ENCODE measurements around the gene LOXL4.

Gene LOXL4

DNA sequence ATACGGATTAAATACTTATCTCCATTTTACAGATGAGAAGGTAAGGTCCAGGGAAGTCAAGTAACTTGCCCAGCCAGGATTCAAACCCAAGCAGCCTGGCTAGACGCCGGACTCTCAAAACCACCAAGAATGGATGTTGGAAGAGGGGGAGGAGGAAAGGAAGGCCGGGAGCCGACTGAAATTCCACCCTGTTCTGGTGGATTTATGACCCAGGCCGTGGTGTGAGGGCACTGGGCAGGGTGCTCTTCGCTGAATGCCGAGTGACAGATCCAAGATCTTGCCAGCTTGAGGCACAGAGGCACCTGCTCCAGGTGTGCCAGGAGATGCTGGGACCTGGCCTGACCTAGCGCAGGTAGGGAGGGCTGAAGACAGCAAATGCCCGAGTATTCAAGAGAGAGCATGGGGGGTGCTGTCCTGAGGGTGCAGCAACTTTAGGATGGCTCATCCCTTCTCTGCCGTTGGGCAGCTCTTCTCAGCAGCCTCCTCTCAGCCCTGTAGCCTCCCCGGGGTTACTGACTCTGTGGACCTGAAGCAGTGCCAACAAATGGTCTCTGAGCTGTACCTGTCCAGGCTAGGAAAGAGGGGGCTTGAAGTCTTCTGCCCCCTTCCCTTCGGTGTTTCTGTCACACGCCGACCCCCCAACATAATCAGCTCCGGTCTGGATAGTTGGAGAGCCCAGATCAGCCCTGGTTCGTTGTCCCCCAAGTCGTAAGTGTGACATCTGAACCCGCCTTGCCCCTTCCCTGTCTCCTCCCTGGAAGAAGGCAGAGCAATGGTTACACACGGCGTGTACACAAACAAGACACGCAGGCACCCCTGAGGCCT lies 713 bp downstream of the LOXL4 start:
- DNase-seq (ENCODE audit: low read depth, low spot score): no peak
- H3K4me3 ChIP-seq (ENCODE audit: low read length): no peak overlapping the region

DNA sequence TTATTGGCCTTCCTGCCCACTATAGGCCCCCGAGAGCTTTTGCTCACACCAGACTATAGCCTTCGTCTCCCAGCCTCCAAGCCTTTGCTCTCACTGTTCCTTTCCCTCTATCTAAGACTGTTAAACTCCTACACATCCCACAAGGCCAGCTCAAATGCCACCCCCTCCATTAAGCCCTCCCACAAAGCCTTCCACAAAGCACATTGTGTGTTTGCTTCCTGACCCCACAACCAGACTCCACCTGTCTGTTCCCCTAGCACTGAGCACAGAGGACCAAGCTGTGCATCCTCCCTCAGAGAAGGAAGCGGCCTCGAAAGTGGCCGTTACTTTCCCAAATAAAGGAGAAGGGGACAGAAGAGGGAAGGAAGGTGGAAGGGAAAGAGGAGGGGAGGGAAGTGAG lies 1.3 kb downstream of the LOXL4 start:
- no peak for DNase-seq (ENCODE audit: low read depth, low spot score)
- no peak overlapping the region for H3K4me3 ChIP-seq (ENCODE audit: low read length)

DNA sequence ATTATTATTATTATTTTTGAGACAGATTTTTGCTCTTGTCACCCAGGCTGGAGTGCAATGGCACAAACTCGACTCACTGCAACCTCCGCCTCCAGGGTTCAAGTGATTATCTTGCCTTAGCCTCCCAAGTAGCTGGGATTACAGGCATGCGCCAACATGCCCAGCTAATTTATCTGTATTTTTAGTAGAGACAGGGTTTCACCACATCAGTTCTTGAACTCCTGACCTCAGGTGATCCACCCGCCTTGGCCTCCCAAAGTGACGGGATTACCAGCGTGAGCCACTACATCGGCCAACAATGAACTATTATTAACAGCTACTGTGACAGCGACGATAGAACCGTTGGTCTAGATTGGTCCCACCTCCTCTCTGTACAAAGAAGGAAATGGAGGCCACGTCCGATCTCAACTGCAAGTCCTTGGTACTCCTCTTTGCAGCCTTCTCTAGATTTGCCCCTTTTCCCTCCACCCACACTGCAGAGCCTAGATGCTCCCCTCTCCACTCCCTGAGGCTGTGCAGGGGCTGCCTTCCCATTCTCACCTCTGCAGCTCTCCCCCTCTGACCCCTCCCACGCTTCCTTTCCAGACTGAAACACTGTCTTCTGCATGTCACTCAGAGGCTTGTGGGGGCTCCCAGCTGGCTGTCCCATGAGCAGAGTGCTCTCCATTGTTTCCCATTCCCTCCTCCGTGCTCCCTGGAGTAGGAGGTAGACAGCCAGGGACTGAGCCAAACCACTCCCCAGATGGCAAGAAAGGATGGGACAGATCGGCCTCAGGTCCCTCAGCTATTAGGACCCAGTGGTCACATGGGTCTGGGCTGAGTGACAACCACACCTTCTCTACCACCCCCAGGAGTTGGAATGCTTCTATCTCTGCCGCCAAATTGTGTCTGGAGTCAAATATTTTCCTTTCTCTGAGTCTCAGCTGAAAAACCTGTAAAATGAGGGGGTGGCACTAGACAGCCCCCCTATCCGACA lies 2.3 kb downstream of the LOXL4 start:
- no peak for DNase-seq (ENCODE audit: low read depth, low spot score)
- H3K4me3 ChIP-seq (ENCODE audit: low read length): no peak overlapping the region

DNA sequence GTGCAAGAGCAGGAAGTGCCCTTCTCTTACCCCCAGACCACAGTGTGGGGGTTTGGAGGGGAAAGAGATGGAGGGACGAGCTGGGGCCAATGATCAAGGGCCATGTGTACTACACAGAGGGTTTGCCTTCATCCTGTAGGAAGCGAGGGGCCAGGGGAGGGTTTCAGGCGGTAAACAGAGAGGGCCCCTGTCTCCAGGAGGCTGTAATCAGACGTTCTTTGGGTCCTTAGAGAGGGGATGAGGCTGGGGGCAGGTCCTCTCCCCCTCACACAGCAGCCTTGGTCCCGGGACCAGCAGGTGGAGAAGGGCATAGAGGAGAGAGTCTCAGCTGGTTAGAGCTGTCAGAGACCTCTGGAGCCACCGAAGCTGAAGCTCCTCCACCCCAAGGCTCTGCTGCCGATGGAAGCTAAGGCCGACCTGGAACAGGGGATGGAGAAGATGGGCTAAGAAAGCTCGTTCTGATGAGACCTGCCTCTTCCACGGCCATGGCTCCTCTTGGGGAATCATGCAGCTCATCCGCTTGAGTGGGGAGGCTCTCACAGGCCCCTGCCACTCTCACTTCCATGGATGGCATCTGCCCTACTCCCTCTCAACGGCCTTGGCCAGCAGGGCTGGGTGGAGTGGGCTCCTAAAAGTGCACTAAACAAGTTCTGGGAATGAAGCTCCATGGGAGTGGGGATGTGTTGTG lies 3.5 kb downstream of the LOXL4 start:
- H3K4me3 ChIP-seq (ENCODE audit: low read length): no peak overlapping the region
- no peak for DNase-seq (ENCODE audit: low read depth, low spot score)

- DNase-seq (ENCODE audit: low read depth, low spot score): no peak
- H3K4me3 ChIP-seq (ENCODE audit: low read length): no peak overlapping the region
Observed at GRCh38 chr10:98263088-98263487, 4.9 kb downstream of the LOXL4 start.

DNA sequence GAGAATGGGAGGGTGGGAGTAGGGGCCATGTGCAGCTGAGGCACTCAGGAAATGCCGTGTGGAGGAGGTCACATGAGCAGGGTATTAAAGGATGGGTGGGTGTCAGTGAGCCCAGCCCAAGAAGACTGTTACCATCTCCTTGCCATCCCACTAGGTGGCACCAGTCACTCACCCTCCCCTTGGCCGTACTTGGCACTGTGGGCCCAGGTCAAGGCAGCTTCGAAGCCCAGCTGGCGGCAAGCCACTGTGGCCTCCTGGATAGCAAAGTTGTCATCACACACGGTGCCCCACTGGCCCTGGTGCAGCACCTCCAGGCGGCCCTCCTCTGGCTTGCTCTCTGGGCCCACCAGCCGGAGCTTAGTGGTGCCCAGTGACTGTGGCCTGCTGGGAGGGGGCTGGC lies 5.4 kb downstream of the LOXL4 start:
- H3K4me3 ChIP-seq (ENCODE audit: low read length): no peak overlapping the region
- DNase-seq (ENCODE audit: low read depth, low spot score): no peak

DNA sequence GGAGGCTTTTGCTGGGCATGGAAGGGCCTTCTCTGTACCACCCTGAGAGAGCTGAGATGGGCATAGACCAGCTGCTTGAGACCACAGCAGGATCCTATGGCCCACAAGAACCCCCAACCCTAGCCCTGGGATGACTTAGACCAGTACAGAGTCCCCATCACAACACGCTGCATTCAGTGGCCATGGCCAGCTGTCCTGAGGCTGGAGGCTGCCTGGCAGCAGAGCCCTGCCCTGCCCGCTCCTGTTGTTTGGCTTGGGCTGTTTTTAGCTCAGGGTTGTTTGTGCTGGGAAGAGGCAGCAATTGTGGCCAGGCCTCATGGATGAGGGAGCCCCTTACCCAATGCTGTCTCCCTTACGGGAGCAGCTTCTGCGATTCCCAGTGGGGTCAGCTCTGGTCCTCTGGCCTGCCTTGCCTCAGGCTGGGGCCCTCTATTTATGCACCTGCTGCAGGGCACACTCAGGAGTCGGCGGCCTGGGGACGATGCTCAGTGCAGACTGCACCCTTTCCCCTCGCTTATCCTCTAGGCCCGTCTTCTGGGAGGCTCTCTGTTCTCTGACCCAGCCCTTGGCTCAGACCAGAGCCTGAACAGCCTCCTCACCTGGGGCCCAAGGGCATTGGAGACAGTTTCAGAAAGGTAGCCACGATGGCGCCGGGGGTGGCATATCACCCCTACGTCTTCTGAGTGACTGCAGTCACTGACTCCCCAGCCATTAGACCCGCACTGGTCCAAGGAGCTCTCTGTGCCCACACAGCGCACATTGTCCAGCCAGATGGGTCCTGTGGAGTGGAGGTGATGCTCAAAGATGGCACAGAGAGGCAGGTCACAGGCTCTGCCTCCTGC lies 6.3 kb downstream of the LOXL4 start:
- DNase-seq (ENCODE audit: low read depth, low spot score): no peak
- no peak overlapping the region for H3K4me3 ChIP-seq (ENCODE audit: low read length)

DNA sequence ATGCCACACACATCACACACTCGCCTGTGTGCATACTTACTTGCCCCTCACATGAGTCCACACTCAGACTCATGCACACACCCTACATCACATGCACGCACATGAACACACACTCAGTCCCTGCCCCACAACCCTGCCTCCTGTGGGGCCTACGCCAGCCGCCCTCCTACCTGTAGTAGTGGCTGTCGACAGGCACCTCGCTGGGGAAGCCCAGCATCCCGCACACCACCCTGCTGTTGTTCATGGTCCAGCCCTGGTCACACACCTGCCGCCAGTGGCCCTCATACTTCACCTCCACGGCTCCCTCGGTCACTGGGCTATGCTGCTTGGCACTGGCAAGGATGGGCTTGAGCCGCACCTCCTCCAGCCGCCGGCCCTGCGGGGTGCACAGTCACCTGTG lies 7.2 kb downstream of the LOXL4 start:
- DNase-seq (ENCODE audit: low read depth, low spot score): no peak
- no peak overlapping the region for H3K4me3 ChIP-seq (ENCODE audit: low read length)

- no peak for DNase-seq (ENCODE audit: low read depth, low spot score)
- H3K4me3 ChIP-seq (ENCODE audit: low read length): no peak overlapping the region
Observed at GRCh38 chr10:98260350-98260749, 7.6 kb downstream of the LOXL4 start.

DNA sequence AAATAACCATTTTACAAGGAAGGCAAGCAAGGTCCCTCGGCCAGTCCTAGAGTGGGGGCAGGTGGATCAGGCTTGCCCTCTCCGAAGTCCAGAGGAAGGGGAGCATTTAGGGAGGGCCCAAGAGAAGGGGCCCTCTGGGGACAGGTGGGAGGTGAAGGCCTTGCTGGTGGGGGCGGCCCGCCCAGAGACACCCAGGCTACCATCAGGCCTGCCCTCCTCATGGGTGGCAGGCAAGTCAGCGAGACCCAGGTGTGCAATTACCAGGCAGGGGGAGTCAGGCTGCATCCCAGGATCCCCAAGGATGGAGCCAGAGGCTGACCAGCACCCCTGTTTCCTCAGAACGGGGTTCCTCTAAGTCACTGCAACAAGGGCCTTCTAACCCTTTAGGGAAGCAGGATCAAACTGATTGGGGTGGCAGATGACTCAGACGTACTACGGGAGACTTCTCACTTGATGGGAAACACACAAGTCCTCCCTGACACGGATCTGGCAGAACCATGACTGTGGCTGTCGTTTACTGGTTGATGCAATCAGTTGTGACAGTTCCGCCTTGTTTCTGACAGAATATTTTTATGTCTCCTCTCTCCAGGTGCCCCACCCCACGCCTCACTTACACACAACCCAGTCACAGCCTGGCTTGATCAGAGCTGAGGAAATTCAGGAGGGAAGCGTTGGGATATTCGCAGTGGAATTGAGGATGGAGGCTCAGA lies 8.2 kb downstream of the LOXL4 start:
- DNase-seq (ENCODE audit: low read depth, low spot score): no peak

DNA sequence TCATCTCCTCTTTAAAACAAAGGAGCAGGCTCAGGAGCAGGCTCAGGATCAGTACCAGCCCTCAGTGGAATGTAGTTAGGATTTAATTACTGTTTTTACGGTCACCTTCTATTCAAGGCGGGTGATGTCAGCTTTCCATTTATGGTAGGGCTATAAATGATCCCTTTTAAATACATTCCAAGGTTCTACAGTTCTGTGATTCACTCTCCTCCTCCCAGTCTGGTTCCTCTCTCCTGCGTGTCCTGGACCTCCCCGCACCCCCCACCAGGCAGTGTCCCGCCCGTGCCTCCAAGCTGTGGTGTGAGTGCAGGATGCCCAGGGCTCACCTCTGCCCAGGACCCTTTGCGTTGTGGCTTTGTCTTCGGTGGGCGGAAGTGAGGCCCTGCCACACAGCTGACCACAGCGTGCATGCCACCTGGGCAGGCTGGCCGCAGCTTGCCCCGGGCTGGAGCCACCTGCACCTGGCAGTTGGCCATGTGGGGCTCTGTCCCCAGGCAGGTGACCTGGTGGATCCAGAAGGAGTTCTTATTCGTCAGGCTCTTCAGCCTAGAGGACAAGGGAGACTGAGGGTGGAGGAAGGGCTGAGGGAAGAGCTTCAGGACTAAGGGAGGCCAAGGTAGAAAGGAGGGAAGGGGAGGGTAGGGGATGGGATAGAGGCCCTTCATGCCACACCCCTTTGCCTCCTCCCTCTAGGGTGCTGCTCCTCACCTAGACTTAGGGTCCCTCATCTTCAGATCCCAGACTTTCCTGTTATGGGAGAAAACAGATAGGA lies 9.1 kb downstream of the LOXL4 start:
- no peak overlapping the region for H3K4me3 ChIP-seq (ENCODE audit: low read length)
- no peak for DNase-seq (ENCODE audit: low read depth, low spot score)

More for the DNA sequence above, 8.2 kb downstream of the LOXL4 start:
- H3K4me3 ChIP-seq (ENCODE audit: low read length): no peak overlapping the region

DNA sequence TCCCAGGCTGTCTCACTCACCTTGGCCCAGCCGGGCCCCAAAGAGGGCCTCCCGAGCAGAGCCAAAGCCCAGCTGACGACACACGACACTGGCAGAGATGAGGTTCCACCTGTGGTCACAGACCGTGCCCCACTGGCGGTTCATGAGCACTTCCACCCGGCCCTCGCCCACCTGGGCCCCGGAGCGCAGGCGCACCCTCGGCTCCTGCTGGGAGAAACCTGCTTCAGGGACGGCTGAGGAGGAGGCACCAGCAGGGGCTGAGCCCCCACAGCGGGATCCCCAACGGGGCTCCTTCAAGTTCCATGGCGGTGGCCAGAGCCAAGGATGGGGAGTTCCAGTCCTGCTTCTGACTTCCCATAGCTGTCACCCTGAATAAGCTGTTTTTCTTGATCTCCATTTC lies 10.0 kb downstream of the LOXL4 start:
- no peak for DNase-seq (ENCODE audit: low read depth, low spot score)
- no peak overlapping the region for H3K4me3 ChIP-seq (ENCODE audit: low read length)

DNA sequence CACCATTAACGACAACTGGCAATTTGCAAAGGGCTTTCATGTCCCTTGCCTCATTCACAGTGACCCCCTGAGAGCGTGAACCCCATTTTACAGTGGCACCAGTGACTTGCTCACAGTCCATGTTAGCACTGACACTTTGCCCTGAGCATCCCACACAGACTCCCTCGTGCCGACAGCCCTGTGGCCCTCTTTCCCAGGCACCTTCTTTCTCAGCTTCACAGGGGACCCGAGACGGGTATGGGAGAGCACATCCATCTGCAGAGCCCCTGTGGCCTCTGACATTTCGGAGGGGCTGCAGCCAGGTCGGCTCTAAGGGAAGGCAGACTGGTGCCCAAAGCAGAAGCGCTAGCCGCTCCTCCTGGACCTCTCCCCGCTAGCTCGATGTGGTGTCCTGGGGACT lies 10.8 kb downstream of the LOXL4 start:
- H3K4me3 ChIP-seq (ENCODE audit: low read length): no peak overlapping the region
- no peak for DNase-seq (ENCODE audit: low read depth, low spot score)

DNA sequence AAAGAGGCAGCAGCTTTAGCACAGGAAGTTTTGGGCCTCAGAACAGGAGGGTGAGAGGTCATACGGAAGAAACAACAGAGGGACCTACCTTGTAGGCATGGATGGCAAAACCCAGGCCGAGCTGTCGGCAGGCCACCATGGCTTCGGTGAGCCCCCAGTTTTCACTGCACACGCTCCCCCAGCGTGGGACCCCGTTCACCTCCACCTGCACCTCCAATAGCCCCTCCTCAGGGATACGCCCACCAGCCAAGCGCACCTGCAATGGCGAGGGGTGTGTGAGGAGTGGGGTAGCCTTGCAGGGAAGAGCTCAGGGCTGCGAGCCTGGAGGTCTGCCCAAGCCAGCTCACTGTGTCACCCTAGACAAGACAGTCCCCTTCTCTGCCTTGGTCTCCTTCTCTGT lies 11.3 kb downstream of the LOXL4 start:
- no peak for DNase-seq (ENCODE audit: low read depth, low spot score)
- no peak overlapping the region for H3K4me3 ChIP-seq (ENCODE audit: low read length)

DNA sequence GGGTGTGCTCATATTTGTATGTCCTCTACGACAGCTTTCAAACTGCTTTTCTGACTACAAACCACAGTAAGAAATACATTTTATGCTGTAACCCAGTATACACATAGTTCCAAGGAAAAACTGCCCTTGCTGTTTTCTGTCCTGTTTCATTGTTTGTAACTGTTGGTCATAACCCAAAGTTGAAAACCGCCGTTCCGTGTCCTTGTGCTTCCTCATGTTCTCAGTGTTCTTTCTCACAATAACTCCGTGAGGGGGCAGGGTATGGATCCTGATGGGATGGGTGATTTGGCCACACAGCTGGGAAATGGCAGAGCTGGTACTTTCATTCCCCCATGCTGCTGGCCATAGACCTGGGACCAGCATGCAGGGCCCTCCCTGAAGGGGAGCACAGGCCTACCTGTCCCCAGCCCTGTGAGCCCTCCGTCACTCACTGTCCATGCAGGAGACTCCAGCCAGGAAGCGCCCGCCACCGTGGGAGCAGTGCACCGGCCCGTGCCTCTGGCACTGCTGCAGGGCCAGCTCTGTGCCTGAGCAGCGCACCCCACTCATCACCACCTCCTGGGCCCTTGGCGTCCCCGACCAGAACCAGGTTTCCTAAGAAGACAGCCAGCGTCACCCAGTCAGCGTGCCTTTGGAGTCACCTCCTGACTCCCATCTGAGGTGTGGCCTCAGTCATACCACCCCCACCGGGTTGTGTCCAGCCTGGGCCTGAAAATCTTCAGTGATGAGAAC lies 12.7 kb downstream of the LOXL4 start:
- no peak overlapping the region for H3K4me3 ChIP-seq (ENCODE audit: low read length)
- DNase-seq (ENCODE audit: low read depth, low spot score): no peak

GRCh38 chr10:98254234-98254974 lies 13.6 kb downstream of the LOXL4 start:
- no peak for DNase-seq (ENCODE audit: low read depth, low spot score)

More at GRCh38 chr10:98254234-98254974, 13.6 kb downstream of the LOXL4 start:
- H3K4me3 ChIP-seq (ENCODE audit: low read length): no peak overlapping the region
